ENCODE measurements around the gene ZNF853.
"Not testable (repeated sequence)": the region's sequence is repeated elsewhere in the genome, so short reads cannot be mapped to it uniquely, and the experiment has no call there.

The ZNF853 gene

GRCh38 chr7:6650521-6651011 lies 35.2 kb downstream of the ZNF853 start:
- no peak overlapping the region for H3K4me3 ChIP-seq (ENCODE audit: low read depth, low read length)
- peaks cover 13% of the 10 kb centered on the region for H3K36me3 ChIP-seq (ENCODE audit: control insufficient read depth, insufficient read depth, low read length)
- H3K4me1 ChIP-seq (ENCODE audit: control insufficient read depth, insufficient read depth, low read length), result no peaks in the 10 kb centered on the region
- no peak overlapping the region for H3K9ac ChIP-seq (ENCODE audit: low read depth, low read length)
- H3K27me3 ChIP-seq (ENCODE audit: control insufficient read depth, insufficient read depth, low read length), result no peaks in the 10 kb centered on the region
- H3K9me3 ChIP-seq (ENCODE audit: control insufficient read depth, insufficient read depth, low read length), result no peaks in the 10 kb centered on the region

GRCh38 chr7:6651851-6652445 lies 36.5 kb downstream of the ZNF853 start:
- Histone ChIP-seq H3K4me1 (ENCODE audit: control insufficient read depth, insufficient read depth, low read length) (no peaks in the 10 kb centered on the region), H3K4me3 (ENCODE audit: low read depth, low read length) (no peak overlapping the region), H3K27me3 (ENCODE audit: control insufficient read depth, insufficient read depth, low read length) (no peaks in the 10 kb centered on the region), H3K36me3 (ENCODE audit: control insufficient read depth, insufficient read depth, low read length) (peaks cover 13% of the 10 kb centered on the region), H3K9me3 (ENCODE audit: control insufficient read depth, insufficient read depth, low read length) (no peaks in the 10 kb centered on the region), H3K9ac (ENCODE audit: low read depth, low read length) (no peak overlapping the region)

- H3K9me3 ChIP-seq (ENCODE audit: control insufficient read depth, insufficient read depth, low read length), result no peaks in the 10 kb centered on the region
- no peaks in the 10 kb centered on the region for H3K4me1 ChIP-seq (ENCODE audit: control insufficient read depth, insufficient read depth, low read length)
- H3K4me3 ChIP-seq (ENCODE audit: low read depth, low read length), result no peak overlapping the region
- no peaks in the 10 kb centered on the region for H3K27me3 ChIP-seq (ENCODE audit: control insufficient read depth, insufficient read depth, low read length)
- H3K9ac ChIP-seq (ENCODE audit: low read depth, low read length), result no peak overlapping the region
- peaks cover 13% of the 10 kb centered on the region for H3K36me3 ChIP-seq (ENCODE audit: control insufficient read depth, insufficient read depth, low read length)
These were observed 37.1 kb downstream of the ZNF853 start for GRCh38 chr7:6652446-6653011.

DNA sequence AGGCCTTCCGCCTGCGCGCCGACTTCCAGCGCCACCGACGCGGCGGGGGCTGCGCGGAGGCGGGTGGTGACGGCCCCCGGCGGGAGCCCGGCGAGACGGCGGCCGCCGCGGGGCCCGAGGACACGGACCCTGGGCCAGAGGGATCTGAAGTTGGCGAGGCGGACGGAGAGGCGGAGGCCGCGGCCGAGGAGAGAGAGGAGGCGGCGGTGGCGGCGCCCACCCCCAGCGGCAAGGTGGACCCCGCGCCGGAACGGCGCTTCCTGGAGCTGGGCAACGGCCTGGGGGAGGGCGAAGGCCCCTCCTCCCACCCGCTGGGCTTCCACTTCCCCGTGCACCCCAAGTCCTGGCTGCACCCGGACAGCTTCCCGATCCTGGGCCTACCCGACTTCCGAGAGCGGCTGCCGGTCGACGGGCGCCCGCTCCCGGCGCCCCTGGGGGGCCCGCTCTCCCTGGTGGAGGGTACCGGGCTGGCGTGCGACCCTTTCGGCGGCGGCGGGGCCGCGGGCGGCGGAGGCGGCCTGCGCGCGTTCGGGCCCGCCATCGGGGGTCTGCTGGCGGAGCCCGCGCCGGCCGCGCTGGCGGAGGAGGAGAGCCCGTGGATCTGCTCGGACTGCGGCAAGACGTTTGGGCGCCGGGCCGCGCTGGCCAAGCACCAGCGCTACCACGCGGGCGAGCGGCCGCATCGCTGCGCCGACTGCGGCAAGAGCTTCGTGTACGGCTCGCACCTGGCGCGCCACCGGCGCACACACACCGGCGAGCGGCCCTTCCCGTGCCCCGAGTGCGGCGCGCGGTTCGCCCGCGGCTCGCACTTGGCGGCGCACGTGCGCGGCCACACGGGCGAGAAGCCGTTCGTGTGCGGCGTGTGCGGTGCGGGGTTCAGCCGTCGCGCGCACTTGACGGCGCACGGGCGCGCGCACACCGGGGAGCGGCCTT lies 37.9 kb downstream of the ZNF853 start:
- H3K4me1 ChIP-seq (ENCODE audit: control insufficient read depth, insufficient read depth, low read length), result no peaks in the 10 kb centered on the region
- H3K4me3 ChIP-seq (ENCODE audit: low read depth, low read length), result no peak overlapping the region
- H3K9me3 ChIP-seq (ENCODE audit: control insufficient read depth, insufficient read depth, low read length), result no peaks in the 10 kb centered on the region
- no peaks in the 10 kb centered on the region for H3K27me3 ChIP-seq (ENCODE audit: control insufficient read depth, insufficient read depth, low read length)
- no peak overlapping the region for H3K9ac ChIP-seq (ENCODE audit: low read depth, low read length)
- peaks cover 9% of the 10 kb centered on the region for H3K36me3 ChIP-seq (ENCODE audit: control insufficient read depth, insufficient read depth, low read length)

DNA sequence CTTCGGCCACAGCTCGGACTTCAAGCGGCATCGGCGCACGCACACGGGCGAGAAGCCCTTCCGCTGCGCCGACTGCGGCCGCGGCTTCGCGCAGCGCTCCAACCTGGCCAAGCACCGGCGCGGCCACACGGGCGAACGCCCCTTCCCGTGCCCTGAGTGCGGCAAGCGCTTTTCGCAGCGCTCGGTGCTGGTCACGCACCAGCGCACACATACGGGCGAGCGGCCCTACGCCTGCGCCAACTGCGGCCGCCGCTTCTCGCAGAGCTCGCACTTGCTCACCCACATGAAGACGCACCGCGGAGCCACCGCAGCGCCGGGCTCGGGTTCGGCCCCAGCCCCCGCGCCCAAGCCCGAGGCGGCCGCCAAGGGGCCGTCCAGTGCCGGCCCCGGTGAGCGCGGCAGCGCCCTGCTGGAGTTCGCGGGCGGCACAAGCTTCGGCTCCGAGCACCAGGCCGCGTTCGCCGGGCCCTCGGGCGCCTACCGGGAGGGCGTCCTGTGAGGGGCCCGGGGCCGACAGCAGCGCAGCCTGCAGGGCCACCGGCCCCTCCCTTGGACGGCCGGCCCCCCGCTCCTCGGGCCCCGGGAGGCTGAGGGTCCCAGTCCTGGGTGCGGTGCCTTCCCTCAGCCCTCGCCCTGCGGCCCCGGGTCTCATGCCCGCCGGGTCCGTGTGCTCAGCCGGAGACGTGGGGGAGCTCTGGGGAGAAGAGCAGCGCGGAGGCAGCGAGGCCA lies 38.9 kb downstream of the ZNF853 start:
- Histone ChIP-seq H3K36me3 (ENCODE audit: control insufficient read depth, insufficient read depth, low read length) (peaks cover 9% of the 10 kb centered on the region), H3K9me3 (ENCODE audit: control insufficient read depth, insufficient read depth, low read length) (no peaks in the 10 kb centered on the region), H3K4me1 (ENCODE audit: control insufficient read depth, insufficient read depth, low read length) (no peaks in the 10 kb centered on the region), H3K4me3 (ENCODE audit: low read depth, low read length) (no peak overlapping the region), H3K9ac (ENCODE audit: low read depth, low read length) (no peak overlapping the region), H3K27me3 (ENCODE audit: control insufficient read depth, insufficient read depth, low read length) (no peaks in the 10 kb centered on the region)

- Histone ChIP-seq H3K9ac (ENCODE audit: low read depth, low read length) (no peak overlapping the region), H3K4me1 (ENCODE audit: control insufficient read depth, insufficient read depth, low read length) (no peaks in the 10 kb centered on the region), H3K4me3 (ENCODE audit: low read depth, low read length) (no peak overlapping the region), H3K9me3 (ENCODE audit: control insufficient read depth, insufficient read depth, low read length) (no peaks in the 10 kb centered on the region), H3K27me3 (ENCODE audit: control insufficient read depth, insufficient read depth, low read length) (no peaks in the 10 kb centered on the region), H3K36me3 (ENCODE audit: control insufficient read depth, insufficient read depth, low read length) (peaks cover 9% of the 10 kb centered on the region)
These were observed 39.6 kb downstream of the ZNF853 start for GRCh38 chr7:6654842-6655610.

- Histone ChIP-seq H3K27me3 (ENCODE audit: control insufficient read depth, insufficient read depth, low read length) (no peaks in the 10 kb centered on the region), H3K36me3 (ENCODE audit: control insufficient read depth, insufficient read depth, low read length) (peaks cover 9% of the 10 kb centered on the region), H3K9me3 (ENCODE audit: control insufficient read depth, insufficient read depth, low read length) (no peaks in the 10 kb centered on the region), H3K4me1 (ENCODE audit: control insufficient read depth, insufficient read depth, low read length) (no peaks in the 10 kb centered on the region), H3K9ac (ENCODE audit: low read depth, low read length) (no peak overlapping the region), H3K4me3 (ENCODE audit: low read depth, low read length) (no peak overlapping the region)
These were observed 40.4 kb downstream of the ZNF853 start for GRCh38 chr7:6655636-6656385.

DNA sequence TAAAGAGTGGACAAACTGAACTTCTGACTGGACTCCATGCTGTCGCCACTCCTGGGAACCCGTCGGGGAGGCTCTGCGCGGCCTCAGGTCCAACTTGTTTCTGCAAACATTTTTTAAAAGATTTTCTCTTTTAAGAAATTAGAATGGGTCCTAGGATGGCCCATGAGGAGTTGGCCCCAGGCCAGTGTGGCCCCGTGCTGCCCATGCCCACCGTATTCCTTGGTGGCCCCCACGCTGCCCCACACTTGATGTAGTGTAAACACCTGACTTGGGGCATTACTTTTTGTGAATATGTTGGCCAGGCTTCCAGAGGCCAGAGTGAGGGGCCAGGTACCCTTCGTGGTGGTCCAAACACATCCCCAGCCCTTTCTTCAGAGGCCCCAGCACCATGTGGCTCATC lies 41.0 kb downstream of the ZNF853 start:
- Histone ChIP-seq H3K4me3 (ENCODE audit: low read depth, low read length) (no peak overlapping the region), H3K9me3 (ENCODE audit: control insufficient read depth, insufficient read depth, low read length) (no peaks in the 10 kb centered on the region), H3K27me3 (ENCODE audit: control insufficient read depth, insufficient read depth, low read length) (no peaks in the 10 kb centered on the region), H3K36me3 (ENCODE audit: control insufficient read depth, insufficient read depth, low read length) (peaks cover 9% of the 10 kb centered on the region), H3K4me1 (ENCODE audit: control insufficient read depth, insufficient read depth, low read length) (no peaks in the 10 kb centered on the region), H3K9ac (ENCODE audit: low read depth, low read length) (no peak overlapping the region)

DNA sequence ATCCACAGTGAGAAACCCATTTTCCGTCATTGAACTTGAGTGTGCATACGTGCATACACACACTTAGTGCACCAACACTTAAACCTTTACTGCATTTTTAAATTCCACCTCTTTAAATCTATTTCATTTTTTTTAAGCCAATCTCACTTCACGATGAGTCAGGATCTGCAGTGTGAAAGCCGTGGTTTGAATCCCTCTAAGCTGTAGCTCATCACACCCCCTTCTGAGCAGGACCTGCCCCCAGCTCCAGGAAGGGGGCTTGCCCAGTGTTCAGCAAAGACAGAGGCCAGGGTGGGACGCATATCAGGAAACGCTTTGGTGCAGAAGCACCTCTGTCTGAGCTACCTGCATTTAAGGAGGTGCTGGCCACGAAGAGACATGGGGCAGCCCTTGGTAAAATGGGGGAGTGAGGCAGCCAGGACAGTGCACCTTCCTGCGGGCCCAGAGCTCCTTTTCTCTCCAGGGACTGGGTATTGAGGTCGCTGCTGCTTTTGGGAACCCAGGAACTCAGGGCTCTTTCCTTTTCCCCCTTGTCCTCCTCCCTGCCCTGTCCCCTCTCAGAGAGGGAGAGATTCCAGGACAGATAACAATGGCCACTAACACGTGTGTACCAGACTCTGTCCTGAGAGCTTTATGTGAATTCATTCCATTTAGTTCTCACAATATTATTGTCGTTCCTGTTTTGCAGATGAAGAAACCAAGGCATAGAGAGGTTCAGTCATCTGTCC lies 43.4 kb downstream of the ZNF853 start:
- Histone ChIP-seq H3K27me3 (ENCODE audit: control insufficient read depth, insufficient read depth, low read length) (no peaks in the 10 kb centered on the region), H3K4me1 (ENCODE audit: control insufficient read depth, insufficient read depth, low read length) (no peaks in the 10 kb centered on the region), H3K9me3 (ENCODE audit: control insufficient read depth, insufficient read depth, low read length) (no peaks in the 10 kb centered on the region), H3K4me3 (ENCODE audit: low read depth, low read length) (no peak overlapping the region), H3K9ac (ENCODE audit: low read depth, low read length) (no peak overlapping the region), H3K36me3 (ENCODE audit: control insufficient read depth, insufficient read depth, low read length) (no peaks in the 10 kb centered on the region)

DNA sequence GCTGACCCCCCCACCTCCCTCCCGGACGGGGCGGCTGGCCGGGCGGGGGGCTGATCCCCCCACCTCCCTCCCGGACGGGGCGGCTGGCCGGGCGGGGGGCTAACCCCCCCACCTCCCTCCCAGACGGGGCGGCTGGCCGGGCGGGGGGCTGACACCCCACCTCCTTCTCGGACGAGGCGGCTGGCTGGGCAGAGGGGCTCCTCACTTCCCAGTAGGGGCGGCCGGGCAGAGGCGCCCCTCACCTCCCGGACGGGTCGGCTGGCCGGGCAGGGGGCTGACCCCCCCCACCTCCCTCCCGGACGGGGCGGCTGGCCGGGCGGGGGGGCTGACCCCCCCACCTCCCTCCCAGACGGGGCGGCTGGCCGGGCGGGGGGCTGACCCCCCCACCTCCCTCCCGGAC lies 55.4 kb downstream of the ZNF853 start:
- not testable (repeated sequence) for H3K27me3 ChIP-seq (ENCODE audit: control insufficient read depth, insufficient read depth, low read length); H3K4me3 ChIP-seq (ENCODE audit: low read depth, low read length); H3K4me1 ChIP-seq (ENCODE audit: control insufficient read depth, insufficient read depth, low read length); H3K36me3 ChIP-seq (ENCODE audit: control insufficient read depth, insufficient read depth, low read length); H3K9ac ChIP-seq (ENCODE audit: low read depth, low read length)
- H3K9me3 ChIP-seq (ENCODE audit: control insufficient read depth, insufficient read depth, low read length), result peaks cover 33% of the 10 kb centered on the region
